ENCODE results near the gene PRDX3. TPM values are rescaled to one million over a fixed set of nuclear protein-coding genes. Genes with fewer than 3 reads are reported as not detected.

PRDX3 gene
- total and polyA plus RNA-seq, 8 donors = 27.1 to 87.4 (median 45.0) TPM

- no peak for ATAC-seq
- intact Hi-C loops (cut with DNase I) = no loop called here
- H3K4me1 ChIP-seq = peaks cover 0 to 5% (median 4%) of the 10 kb centered on the region in 3 donors
- H3K9me3 ChIP-seq = no peaks in the 10 kb centered on the region
- no peaks in the 10 kb centered on the region for H3K36me3 ChIP-seq
- WGBS, 2 donors = 89 to 91% methylated on average over 4 of the region's 4 CpGs
- TF ChIP-seq CTCF (IDR thresholded peaks at IDR 0.05) = no peak
- FAIRE-seq = no peak
- no peaks in the 10 kb centered on the region for H3K27me3 ChIP-seq
- H3K27ac ChIP-seq = no peak overlapping the region
- no peak overlapping the region for H3K4me3 ChIP-seq
- no peak for DNase-seq
Measured at GRCh38 chr10:119191881-119192280, 13.3 kb upstream of the PRDX3 start.

DNA sequence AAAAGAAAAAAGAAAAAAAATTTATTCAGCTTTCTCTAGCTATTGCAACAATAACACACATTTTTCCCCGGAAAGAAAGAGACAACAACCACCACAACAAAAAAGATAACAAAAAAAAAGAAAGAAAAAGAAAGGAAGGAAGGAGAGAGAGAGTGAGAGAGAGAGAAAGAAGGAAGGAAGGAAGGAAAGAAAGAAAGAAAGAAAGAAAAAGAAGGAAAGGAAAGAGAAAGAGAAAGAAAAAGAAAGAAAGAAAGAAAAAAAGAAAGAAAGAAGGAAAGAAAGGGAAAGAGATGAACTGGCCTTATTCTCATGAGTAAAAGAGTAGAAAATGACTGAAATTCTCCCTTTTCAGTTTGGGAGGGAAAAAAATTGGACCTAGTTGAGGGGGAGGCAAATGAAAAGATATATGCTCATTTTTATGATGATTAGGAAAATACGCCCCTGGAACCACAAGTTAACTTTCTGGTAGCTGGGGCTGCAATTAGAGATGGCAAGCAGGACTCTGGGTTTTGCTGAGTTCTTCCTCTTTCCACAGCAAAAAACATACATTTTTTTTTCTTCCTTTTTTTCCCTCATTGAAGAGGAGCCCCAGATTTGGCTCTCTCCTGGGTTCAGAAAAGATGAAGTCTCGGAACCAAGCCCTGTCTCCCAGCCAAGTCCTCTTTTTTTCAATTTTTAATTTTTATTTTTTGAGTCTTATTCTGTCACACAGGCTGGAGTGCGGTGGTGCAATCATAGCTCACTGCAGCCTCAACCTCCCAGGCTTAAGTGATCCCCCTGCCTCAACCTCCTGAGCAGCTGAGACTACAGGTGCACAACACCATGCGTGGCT lies 12.6 kb upstream of the PRDX3 start:
- no peak for DNase-seq
- TF ChIP-seq CTCF (IDR thresholded peaks at IDR 0.05) = no peak
- no peaks in the 10 kb centered on the region for H3K9me3 ChIP-seq

GRCh38 chr10:119190353-119190752 lies 11.7 kb upstream of the PRDX3 start:
- Histone ChIP-seq H3K36me3 (no peaks in the 10 kb centered on the region), H3K4me1 (peaks cover 0 to 5% (median 4%) of the 10 kb centered on the region in 3 donors), H3K27me3 (no peaks in the 10 kb centered on the region), H3K9me3 (no peaks in the 10 kb centered on the region), H3K4me3 (no peak overlapping the region), H3K27ac (peak overlapping the region; percentile 30 to 72 (median 46))
- 52 to 54% methylated on average over 4 of the region's 4 CpGs for WGBS, 2 donors
- TF ChIP-seq CTCF (IDR thresholded peaks at IDR 0.05) = no peak
- ATAC-seq = peak; percentile 65 to 75 (median 74)
- DNase-seq = peak in 2 of 6 donors; percentile 32 to 49
- FAIRE-seq = no peak
- intact Hi-C loops (cut with DNase I) = no loop called here

More for the DNA sequence above, 12.6 kb upstream of the PRDX3 start:
- FAIRE-seq (no peak), ATAC-seq (no peak)
- H3K36me3 ChIP-seq = no peaks in the 10 kb centered on the region
- 61 to 74% methylated on average over 5 of the region's 5 CpGs for WGBS, 2 donors
- peaks cover 0 to 5% (median 4%) of the 10 kb centered on the region in 3 donors for H3K4me1 ChIP-seq
- intact Hi-C loops (cut with DNase I) = no loop called here
- no peak overlapping the region for H3K4me3 ChIP-seq
- H3K27me3 ChIP-seq = no peaks in the 10 kb centered on the region
- H3K27ac ChIP-seq = no peak overlapping the region

DNA sequence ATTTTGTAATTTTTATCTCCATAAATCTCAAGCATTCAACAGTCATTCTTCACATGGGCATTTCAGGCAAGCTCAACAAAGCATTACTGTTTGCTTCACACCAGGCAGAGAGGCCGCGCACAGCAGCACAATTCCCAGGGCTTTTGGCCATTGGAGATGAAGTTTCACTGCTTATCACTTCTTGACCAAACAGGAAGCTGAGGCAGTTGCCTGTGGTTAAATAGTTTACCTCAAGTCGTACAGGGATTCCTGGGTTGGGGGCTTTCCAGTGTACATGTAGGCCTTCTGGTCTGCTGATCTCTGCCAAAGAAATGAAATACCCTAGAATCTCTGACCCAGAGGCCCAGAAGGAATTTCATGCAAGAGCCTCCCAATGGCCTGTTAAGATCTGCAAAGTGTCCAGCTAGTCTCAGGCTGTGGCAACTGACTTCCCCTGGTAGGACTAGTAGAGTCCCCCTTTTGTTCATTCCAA lies 11.2 kb upstream of the PRDX3 start:
- Histone ChIP-seq H3K27me3 (no peaks in the 10 kb centered on the region), H3K9me3 (no peaks in the 10 kb centered on the region), H3K4me3 (no peak overlapping the region), H3K4me1 (peaks cover 0 to 5% (median 4%) of the 10 kb centered on the region in 3 donors), H3K36me3 (no peaks in the 10 kb centered on the region), H3K27ac (peak overlapping the region; percentile 30 to 72 (median 46))
- FAIRE-seq (no peak), ATAC-seq (peak; percentile 83 to 94 (median 88)), DNase-seq (peak in 5 of 6 donors; percentile 52 to 76 (median 60))
- intact Hi-C loops (cut with DNase I) = no loop called here
- WGBS, 2 donors = 20 to 32% methylated on average over 3 of the region's 3 CpGs
- no peak for TF ChIP-seq CTCF (IDR thresholded peaks at IDR 0.05)

Measured in pancreas (tissue), 10 donors.